ENCODE measurements around the gene LRRC36. TPM values are rescaled to one million over a fixed set of nuclear protein-coding genes. Genes with fewer than 3 reads are reported as not detected.

The LRRC36 gene
- total and polyA plus RNA-seq, 2 of the 13 experiments (the other 11 are each of a cell fraction or from before 2014, with no cell fraction given) = 0.12 to 0.15 TPM

DNA sequence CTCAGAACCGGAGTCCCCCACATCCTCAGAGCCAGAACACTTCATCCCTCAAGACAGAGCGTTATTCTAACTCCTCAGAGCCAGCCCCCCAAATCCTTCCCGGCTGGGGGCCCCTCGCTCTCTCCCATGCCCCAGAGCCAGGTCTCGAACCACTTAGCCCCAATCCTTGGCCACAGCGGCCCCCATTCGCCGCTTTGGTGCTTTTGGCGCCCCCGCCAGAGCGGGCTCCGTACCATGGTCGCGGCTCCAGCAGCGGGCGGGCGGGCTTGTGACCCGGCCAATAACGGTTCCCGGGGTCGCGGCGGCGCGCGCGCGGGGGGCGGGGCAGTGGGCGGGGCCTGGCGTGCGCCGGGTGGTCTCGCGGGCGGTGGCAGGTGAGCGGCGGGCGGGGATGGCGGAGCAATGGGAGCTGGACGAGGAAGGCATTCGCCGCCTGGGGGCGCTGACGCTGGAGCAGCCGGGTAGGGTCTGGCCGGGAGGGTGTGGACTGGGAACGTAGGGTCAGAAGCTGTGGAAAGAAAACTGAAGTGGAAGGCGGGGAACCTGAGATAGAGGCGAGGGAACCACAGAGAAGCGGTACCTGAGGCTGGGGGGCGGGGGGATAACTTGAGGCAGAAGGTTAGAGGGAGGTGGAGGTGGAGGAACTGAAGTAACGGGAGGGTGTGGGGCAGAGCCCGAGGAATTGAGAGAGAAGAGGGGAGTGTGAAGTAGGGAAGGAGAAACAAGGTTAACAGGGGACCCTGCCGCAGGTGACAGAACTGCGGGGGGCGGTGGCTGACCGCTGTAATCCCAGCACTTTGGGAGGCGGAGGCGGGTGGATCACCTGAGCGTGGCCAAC, at the start of gene LRRC36, which contains the start of gene KCTD19 (continued):
- TF ChIP-seq, protein P1, sequence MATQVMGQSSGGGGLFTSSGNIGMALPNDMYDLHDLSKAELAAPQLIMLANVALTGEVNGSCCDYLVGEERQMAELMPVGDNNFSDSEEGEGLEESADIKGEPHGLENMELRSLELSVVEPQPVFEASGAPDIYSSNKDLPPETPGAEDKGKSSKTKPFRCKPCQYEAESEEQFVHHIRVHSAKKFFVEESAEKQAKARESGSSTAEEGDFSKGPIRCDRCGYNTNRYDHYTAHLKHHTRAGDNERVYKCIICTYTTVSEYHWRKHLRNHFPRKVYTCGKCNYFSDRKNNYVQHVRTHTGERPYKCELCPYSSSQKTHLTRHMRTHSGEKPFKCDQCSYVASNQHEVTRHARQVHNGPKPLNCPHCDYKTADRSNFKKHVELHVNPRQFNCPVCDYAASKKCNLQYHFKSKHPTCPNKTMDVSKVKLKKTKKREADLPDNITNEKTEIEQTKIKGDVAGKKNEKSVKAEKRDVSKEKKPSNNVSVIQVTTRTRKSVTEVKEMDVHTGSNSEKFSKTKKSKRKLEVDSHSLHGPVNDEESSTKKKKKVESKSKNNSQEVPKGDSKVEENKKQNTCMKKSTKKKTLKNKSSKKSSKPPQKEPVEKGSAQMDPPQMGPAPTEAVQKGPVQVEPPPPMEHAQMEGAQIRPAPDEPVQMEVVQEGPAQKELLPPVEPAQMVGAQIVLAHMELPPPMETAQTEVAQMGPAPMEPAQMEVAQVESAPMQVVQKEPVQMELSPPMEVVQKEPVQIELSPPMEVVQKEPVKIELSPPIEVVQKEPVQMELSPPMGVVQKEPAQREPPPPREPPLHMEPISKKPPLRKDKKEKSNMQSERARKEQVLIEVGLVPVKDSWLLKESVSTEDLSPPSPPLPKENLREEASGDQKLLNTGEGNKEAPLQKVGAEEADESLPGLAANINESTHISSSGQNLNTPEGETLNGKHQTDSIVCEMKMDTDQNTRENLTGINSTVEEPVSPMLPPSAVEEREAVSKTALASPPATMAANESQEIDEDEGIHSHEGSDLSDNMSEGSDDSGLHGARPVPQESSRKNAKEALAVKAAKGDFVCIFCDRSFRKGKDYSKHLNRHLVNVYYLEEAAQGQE (IDR thresholded peaks at IDR 0.05; ENCODE audit: borderline replicate concordance in 1 of 2, low read depth in 1 of 2, low read length in 2 of 2) = no peak
- TF ChIP-seq ZNF350 (CRISPR knock-in tag; IDR thresholded peaks at IDR 0.05; ENCODE audit: borderline replicate concordance, low read depth) (no peak), ZNF383 (CRISPR knock-in tag; IDR thresholded peaks at IDR 0.05; ENCODE audit: borderline replicate concordance) (no peak), ZNF225 (CRISPR knock-in tag; IDR thresholded peaks at IDR 0.05) (no peak), SYNCRIP (IDR thresholded peaks at IDR 0.05; ENCODE audit: insufficient read depth, low read depth, low read length) (no peak), GABPB1 (CRISPR knock-in tag; IDR thresholded peaks at IDR 0.05) (peak; percentile 52; the same call in 1 of the 2 replicates), ZNF317 (CRISPR knock-in tag; IDR thresholded peaks at IDR 0.05) (0 out of 2 replicates have a peak, but pooled peaks have one; percentile 26), POLR2A (IDR thresholded peaks at IDR 0.05; ENCODE audit: insufficient read depth in 1 of 2, low read depth in 2 of 2, low read length in 2 of 2) (no peak), ZNF24 (IDR thresholded peaks at IDR 0.05) (no peak), STAG1 (CRISPR knock-in tag; IDR thresholded peaks at IDR 0.05) (peak; percentile 58), PHB2 (IDR thresholded peaks at IDR 0.05; ENCODE audit: partially characterized antibody) (no peak), PHF21A (CRISPR knock-in tag; IDR thresholded peaks at IDR 0.05) (peak; percentile 32; the same call in 1 of the 2 replicates), CEBPB (IDR thresholded peaks at IDR 0.05; ENCODE audit: borderline replicate concordance, low read depth, low read length) (no peak)
- TF ChIP-seq, protein P2, sequence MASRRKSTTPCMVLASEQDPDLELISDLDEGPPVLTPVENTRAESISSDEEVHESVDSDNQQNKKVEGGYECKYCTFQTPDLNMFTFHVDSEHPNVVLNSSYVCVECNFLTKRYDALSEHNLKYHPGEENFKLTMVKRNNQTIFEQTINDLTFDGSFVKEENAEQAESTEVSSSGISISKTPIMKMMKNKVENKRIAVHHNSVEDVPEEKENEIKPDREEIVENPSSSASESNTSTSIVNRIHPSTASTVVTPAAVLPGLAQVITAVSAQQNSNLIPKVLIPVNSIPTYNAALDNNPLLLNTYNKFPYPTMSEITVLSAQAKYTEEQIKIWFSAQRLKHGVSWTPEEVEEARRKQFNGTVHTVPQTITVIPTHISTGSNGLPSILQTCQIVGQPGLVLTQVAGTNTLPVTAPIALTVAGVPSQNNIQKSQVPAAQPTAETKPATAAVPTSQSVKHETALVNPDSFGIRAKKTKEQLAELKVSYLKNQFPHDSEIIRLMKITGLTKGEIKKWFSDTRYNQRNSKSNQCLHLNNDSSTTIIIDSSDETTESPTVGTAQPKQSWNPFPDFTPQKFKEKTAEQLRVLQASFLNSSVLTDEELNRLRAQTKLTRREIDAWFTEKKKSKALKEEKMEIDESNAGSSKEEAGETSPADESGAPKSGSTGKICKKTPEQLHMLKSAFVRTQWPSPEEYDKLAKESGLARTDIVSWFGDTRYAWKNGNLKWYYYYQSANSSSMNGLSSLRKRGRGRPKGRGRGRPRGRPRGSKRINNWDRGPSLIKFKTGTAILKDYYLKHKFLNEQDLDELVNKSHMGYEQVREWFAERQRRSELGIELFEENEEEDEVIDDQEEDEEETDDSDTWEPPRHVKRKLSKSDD (CRISPR knock-in tag; IDR thresholded peaks at IDR 0.05; ENCODE audit: low read depth) = no peak
- TF ChIP-seq, protein P3, sequence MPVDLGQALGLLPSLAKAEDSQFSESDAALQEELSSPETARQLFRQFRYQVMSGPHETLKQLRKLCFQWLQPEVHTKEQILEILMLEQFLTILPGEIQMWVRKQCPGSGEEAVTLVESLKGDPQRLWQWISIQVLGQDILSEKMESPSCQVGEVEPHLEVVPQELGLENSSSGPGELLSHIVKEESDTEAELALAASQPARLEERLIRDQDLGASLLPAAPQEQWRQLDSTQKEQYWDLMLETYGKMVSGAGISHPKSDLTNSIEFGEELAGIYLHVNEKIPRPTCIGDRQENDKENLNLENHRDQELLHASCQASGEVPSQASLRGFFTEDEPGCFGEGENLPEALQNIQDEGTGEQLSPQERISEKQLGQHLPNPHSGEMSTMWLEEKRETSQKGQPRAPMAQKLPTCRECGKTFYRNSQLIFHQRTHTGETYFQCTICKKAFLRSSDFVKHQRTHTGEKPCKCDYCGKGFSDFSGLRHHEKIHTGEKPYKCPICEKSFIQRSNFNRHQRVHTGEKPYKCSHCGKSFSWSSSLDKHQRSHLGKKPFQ (CRISPR knock-in tag; IDR thresholded peaks at IDR 0.05; ENCODE audit: insufficient replicate concordance) = no peak
- TF ChIP-seq, protein P4, sequence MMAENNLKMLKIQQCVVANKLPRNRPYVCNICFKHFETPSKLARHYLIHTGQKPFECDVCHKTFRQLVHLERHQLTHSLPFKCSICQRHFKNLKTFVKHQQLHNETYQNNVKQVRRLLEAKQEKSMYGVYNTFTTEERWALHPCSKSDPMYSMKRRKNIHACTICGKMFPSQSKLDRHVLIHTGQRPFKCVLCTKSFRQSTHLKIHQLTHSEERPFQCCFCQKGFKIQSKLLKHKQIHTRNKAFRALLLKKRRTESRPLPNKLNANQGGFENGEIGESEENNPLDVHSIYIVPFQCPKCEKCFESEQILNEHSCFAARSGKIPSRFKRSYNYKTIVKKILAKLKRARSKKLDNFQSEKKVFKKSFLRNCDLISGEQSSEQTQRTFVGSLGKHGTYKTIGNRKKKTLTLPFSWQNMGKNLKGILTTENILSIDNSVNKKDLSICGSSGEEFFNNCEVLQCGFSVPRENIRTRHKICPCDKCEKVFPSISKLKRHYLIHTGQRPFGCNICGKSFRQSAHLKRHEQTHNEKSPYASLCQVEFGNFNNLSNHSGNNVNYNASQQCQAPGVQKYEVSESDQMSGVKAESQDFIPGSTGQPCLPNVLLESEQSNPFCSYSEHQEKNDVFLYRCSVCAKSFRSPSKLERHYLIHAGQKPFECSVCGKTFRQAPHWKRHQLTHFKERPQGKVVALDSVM (CRISPR knock-in tag; IDR thresholded peaks at IDR 0.05) = 0 out of 2 replicates have a peak, but pooled peaks have one; percentile 22
